LNCaP clone FGC (cell line): ENCODE data around the gene SCN8A.

Experiments
- DNase-seq: peaks from one replicate; pipeline ENCODE4 v3.0.0-alpha.2; 2011; ENCODE audit warnings: low read depth
- H3K4me3 ChIP-seq: 2 replicates; pipeline ENCODE4 v1.5.1; 2011; ENCODE audit warnings: mild to moderate bottlenecking, low read depth, low read length, control low read depth
- CTCF ChIP-seq: IDR thresholded peaks from 2 replicates; pipeline ENCODE4 v1.5.1; 2012; ENCODE audit warnings: mild to moderate bottlenecking; ENCODE audit not compliant: control insufficient read depth, insufficient read depth; ENCODE audit errors: extremely low read depth

Gene SCN8A

GRCh38 chr12:51832354-51833107 is 241.5 kb downstream of the SCN8A start:
- no peak for TF ChIP-seq CTCF
- H3K4me3 ChIP-seq: no peak overlapping the region
- no peak for DNase-seq

GRCh38 chr12:51833448-51834227 is 242.6 kb downstream of the SCN8A start:
- DNase-seq: no peak
- no peak for TF ChIP-seq CTCF
- no peak overlapping the region for H3K4me3 ChIP-seq

DNA sequence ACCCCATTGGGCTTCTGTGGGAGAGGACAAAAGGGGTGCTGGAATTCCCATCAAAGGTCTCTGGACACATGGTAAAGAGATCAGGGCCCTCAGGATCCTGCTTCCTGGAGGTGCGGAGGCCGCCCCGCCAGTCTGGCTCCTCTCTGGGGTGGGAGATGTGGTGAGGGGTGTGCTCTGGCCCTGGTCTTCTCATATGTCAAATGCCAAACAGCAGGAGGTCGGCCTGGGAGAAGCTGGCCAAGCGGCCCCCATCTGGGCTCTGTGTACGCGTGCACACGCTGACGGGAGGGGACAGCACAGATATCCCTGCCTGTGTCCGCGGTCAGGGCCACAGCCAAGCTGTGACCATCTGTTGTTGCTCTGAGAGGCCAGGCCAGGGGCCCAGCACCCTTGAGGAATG is 243.4 kb downstream of the SCN8A start:
- DNase-seq: no peak
- no peak for TF ChIP-seq CTCF
- no peak overlapping the region for H3K4me3 ChIP-seq

DNA sequence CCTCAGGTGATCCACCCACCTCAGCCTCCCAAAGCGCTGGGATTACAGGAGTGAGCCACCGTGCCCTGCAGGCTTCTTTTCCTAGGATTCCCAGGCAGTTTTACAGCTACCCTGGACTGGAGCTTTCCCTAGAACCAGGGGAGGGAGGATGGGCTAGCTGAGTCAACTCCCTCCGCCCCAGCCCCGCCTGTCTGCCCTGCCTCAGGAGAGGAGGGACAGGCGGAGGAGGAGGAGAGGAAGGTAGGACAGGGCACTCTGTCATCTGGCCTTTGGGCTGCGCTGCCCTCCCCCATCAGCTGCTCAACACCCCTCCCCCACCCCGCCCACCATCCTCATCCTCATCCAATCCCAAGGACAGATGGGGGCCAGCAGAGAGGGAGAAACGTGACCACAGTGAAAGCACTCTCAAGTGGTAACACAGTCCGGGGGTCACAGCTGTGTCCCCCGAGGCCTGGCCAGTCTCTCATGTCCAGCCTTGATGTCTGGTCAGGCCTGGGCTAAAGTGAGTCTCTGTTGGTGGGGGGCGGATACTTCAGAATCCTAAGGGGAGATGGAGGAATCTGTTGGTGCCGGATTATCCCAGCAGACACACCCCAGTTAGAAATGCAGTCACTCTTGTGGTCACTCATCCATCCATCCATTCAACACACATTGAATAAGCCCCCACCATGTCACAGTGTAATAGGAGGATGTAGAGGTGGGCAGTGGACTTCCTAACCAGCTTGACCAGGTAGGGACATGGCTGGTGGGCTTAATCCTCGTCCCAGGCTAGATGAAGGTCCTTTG is 245.2 kb downstream of the SCN8A start:
- no peak for DNase-seq
- no peak overlapping the region for H3K4me3 ChIP-seq

GRCh38 chr12:51836827-51837173 is 245.8 kb downstream of the SCN8A start:
- TF ChIP-seq CTCF: no peak
- no peak for DNase-seq
- no peak overlapping the region for H3K4me3 ChIP-seq

More for the DNA sequence above, 245.2 kb downstream of the SCN8A start:
- no peak for TF ChIP-seq CTCF

DNA sequence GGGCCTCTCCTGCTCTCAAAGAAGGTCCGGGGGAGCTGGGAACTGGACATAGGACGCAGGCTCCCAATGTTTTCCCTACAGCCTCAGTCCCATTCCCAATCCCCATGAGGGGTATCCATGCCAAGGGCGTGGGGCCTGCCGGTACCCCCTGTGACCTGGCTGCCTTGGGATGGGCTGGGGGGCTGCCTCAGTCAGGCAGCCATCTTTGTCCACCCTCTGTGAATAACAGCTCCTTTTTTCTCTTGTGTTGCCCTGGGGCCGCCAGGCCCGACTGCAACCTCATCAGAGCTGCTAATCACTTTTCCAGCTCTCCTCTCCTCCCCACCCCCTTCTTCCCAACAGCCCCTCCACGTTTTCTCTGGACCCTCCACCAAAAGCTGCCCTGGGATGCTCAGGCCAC is 246.3 kb downstream of the SCN8A start:
- no peak for DNase-seq
- H3K4me3 ChIP-seq: no peak overlapping the region
- TF ChIP-seq CTCF: no peak
